ENCODE data around the gene BNIP3.

DNA sequence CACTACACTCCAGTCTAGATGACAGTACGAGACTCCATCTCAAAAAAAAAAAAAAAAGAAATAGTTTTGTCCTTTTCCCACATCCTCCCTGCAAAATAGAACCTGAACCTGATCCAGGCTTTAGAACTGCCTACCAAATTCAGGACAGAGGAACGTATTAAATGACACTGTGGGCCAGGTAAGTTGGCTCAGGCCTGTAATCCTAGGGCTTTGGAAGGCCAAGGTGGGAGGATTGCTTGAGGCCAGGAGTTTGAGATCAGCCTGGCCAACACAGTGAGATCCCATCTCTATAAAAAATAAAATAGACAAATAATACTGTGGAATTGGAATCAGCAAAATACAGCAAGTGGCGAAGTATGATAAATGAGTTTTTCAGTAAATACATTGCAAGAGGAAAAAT lies 10.0 kb upstream of the BNIP3 start:
- TF ChIP-seq CTCF (IDR thresholded peaks at IDR 0.05): no peak
- no peak for TF ChIP-seq POLR2A (IDR thresholded peaks at IDR 0.05)

Measured in body of pancreas (tissue), 4 donors.